Peyer's patch (tissue), 4 donors: Measurements from ENCODE around the gene CNOT1.

Source experiments
- POLR2A ChIP-seq, 2 donors: fragments of 450-650 bp; IDR thresholded peaks; one replicate each; pipeline ENCODE4 v1.5.1; 2017; ENCODE audit warnings: antibody characterized with exemption in 2 of 2, mild to moderate bottlenecking in 2 of 2, moderate library complexity in 2 of 2
- TF ChIP-seq, protein P1 (sequence below), 6 experiments: fragments of 450-650 bp in 4 of 6; fragments of 200-600 bp in 2 of 6; sonication (generic) in 1 of 6; IDR thresholded peaks; one replicate each; pipeline ENCODE4 v1.5.1; 2017 to 2019; ENCODE audit warnings: antibody characterized with exemption in 6 of 6, mild to moderate bottlenecking in 3 of 6, moderate library complexity in 1 of 6

GRCh38 chr16:58485184-58485887 lies 144.3 kb downstream of the CNOT1 start:
- no peak for TF ChIP-seq POLR2A (IDR thresholded peaks at IDR 0.05)
- TF ChIP-seq, protein P1, sequence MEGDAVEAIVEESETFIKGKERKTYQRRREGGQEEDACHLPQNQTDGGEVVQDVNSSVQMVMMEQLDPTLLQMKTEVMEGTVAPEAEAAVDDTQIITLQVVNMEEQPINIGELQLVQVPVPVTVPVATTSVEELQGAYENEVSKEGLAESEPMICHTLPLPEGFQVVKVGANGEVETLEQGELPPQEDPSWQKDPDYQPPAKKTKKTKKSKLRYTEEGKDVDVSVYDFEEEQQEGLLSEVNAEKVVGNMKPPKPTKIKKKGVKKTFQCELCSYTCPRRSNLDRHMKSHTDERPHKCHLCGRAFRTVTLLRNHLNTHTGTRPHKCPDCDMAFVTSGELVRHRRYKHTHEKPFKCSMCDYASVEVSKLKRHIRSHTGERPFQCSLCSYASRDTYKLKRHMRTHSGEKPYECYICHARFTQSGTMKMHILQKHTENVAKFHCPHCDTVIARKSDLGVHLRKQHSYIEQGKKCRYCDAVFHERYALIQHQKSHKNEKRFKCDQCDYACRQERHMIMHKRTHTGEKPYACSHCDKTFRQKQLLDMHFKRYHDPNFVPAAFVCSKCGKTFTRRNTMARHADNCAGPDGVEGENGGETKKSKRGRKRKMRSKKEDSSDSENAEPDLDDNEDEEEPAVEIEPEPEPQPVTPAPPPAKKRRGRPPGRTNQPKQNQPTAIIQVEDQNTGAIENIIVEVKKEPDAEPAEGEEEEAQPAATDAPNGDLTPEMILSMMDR (IDR thresholded peaks at IDR 0.05) = no peak
